Cardiac muscle cell (in vitro differentiated cells and primary cell): Measurements from ENCODE around the gene FAM169A. TPM values are rescaled to one million over a fixed set of nuclear protein-coding genes. Genes with fewer than 3 reads are reported as not detected.
"Not testable (repeated sequence)": the region's sequence is repeated elsewhere in the genome, so short reads cannot be mapped to it uniquely, and the experiment has no call there.

Source experiments
- DNase-seq, 2 donors: peaks; one replicate each; pipeline versions ENCODE4 v3.0.0 to v3.0.0-alpha.2; 2010 to 2017; ENCODE audit warnings: low read depth in 1 of 2, low spot score in 1 of 2
- H3K27ac ChIP-seq: fragments of 200-600 bp; sonication (generic); 2 replicates; pipeline ENCODE4 v1.5.1; 2016
- H3K27me3 ChIP-seq: fragments of 200-600 bp; sonication (generic); 2 replicates; pipeline ENCODE4 v1.6.0; 2016; ENCODE audit warnings: control low read depth
- H3K36me3 ChIP-seq: fragments of 200-600 bp; sonication (generic); 2 replicates; pipeline ENCODE4 v1.5.1; 2016; ENCODE audit warnings: control low read depth
- H3K4me1 ChIP-seq: fragments of 200-600 bp; sonication (generic); 2 replicates; pipeline ENCODE4 v1.8.1; 2017; ENCODE audit warnings: low read depth, mild to moderate bottlenecking, mixed run types
- H3K4me3 ChIP-seq: fragments of 200-600 bp; sonication (generic); 2 replicates; pipeline ENCODE4 v1.5.1; 2016; ENCODE audit warnings: mild to moderate bottlenecking
- H3K9me3 ChIP-seq: fragments of 200-600 bp; sonication (generic); 2 replicates; pipeline ENCODE4 v1.5.1; 2017; ENCODE audit warnings: low read depth, mild to moderate bottlenecking, control low read depth
- CTCF ChIP-seq: IDR thresholded peaks from 2 replicates; pipeline ENCODE4 v1.5.1; 2012; ENCODE audit warnings: low read depth, mild to moderate bottlenecking, low read length
- polyA plus RNA-seq: library from polyadenylated mRNA; unstranded; fragments of >200 nt; fragmentation: Nextera tagmentation; extraction: Ambion mirVana; gene quantifications from 2 replicates; pipeline ENCODE4 v1.2.1, GENCODE V29; 2016
- total RNA-seq: library from RNA; depleted of rRNA; stranded (reverse); fragments of >200 nt; gene quantifications from 2 replicates; pipeline ENCODE4 v1.2.3, GENCODE V29; 2016

Gene FAM169A
- total and polyA plus RNA-seq, 2 experiments from 2014 or later, result 6.1 to 28.7 TPM

DNA sequence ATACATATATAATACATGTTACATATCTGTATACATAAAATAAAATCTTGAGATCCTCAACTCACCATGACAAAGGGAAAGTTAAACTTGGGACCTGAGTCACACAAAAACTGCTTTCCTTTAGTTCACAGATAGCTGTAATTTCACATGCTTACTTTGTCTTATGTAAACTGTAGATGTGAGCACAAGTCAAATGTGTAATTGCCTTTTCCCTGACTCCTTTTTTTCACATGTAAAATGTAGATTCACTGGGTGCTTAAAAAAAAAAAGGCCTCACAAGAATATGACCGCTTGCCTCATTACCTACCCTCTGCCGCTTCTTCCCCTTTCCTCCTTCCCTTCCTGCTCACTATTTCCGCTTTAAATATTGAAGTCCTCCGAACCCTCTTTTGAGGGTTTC, 21.9 kb upstream of the FAM169A start:
- H3K9me3 ChIP-seq, result no peaks in the 10 kb centered on the region
- H3K4me3 ChIP-seq, result no peak overlapping the region
- no peak for TF ChIP-seq CTCF
- H3K4me1 ChIP-seq, result no peaks in the 10 kb centered on the region
- no peaks in the 10 kb centered on the region for H3K27me3 ChIP-seq
- H3K27ac ChIP-seq, result no peak overlapping the region
- H3K36me3 ChIP-seq, result no peaks in the 10 kb centered on the region
- DNase-seq, result no peak

DNA sequence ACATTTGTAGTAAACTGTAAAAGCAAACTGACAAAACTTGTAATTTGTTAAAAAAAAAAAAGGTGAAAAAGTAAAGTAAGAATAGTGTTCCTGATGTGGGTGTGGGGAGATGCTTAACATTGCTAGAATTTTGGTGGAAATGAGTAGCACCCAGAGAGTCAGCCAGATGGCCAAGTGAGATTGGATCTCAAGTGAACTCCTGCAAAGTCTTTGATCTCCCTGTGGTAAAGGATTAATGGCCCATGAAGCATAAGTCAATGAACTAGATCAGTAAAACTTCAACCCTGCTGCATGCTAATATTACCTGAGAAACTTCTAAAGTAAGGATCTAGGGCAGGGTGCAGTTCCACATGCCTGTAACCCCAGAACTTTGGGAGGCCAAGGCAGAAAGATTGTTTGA, 19.0 kb upstream of the FAM169A start:
- no peaks in the 10 kb centered on the region for H3K36me3 ChIP-seq
- no peak for DNase-seq

GRCh38 chr5:74882379-74883134, 16.4 kb upstream of the FAM169A start:
- not testable (repeated sequence) for H3K4me3 ChIP-seq, H3K9me3 ChIP-seq, H3K27me3 ChIP-seq, H3K27ac ChIP-seq, H3K36me3 ChIP-seq, DNase-seq, H3K4me1 ChIP-seq

More for the DNA sequence above, 19.0 kb upstream of the FAM169A start:
- H3K27ac ChIP-seq, result no peak overlapping the region
- no peak for TF ChIP-seq CTCF
- H3K9me3 ChIP-seq, result no peaks in the 10 kb centered on the region
- H3K27me3 ChIP-seq, result no peaks in the 10 kb centered on the region
- H3K4me3 ChIP-seq, result no peak overlapping the region
- no peaks in the 10 kb centered on the region for H3K4me1 ChIP-seq

- no peaks in the 10 kb centered on the region for H3K27me3 ChIP-seq
- TF ChIP-seq CTCF, result no peak
These were observed 11.6 kb upstream of the FAM169A start for GRCh38 chr5:74877624-74878304.

DNA sequence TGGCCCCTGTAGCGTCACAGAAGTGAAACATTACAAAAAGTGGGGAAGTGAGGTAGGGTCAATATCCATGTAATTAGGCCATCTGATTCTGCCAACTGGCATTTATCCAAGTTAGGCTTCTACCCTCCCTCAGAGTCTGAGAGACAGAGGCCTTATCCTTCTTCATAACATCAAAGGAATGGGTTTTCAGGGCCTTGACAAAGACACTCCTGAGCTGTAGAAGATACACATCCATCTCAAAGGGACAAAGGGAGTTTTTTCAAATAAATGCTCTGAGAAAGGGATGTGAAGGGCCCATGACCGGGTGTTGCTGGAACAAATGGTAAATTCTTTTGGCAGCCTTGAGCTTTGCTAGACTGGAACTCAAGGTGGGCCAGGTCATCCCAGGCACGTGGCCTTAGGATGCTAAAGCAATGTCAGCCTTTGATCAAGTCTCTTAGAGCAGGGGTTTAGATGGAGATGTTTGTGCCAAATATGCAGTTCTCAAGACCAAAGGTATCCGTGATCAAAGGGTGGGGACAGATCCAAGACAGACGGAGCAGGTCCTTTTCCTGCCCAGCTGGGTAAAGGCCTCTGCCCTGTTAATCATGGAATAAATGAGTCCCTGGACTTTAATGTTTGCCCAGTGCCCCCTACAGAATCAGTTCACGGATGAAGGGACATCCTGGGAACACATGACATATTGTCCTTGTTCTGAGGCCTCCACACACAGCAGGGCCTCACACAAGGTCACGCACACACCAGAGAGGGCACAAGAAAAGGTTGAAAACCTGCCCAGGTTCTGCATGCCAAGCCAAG, 10.0 kb upstream of the FAM169A start:
- no peaks in the 10 kb centered on the region for H3K9me3 ChIP-seq
- no peak for DNase-seq
- TF ChIP-seq CTCF, result no peak
- no peak overlapping the region for H3K27ac ChIP-seq
- H3K4me3 ChIP-seq, result no peak overlapping the region
- no peaks in the 10 kb centered on the region for H3K36me3 ChIP-seq
- H3K27me3 ChIP-seq, result no peaks in the 10 kb centered on the region
- H3K4me1 ChIP-seq, result no peaks in the 10 kb centered on the region

More at GRCh38 chr5:74877624-74878304, 11.6 kb upstream of the FAM169A start:
- Histone ChIP-seq H3K27ac (no peak overlapping the region), H3K4me1 (no peaks in the 10 kb centered on the region), H3K36me3 (no peaks in the 10 kb centered on the region), H3K4me3 (no peak overlapping the region), H3K9me3 (no peaks in the 10 kb centered on the region)
- DNase-seq, result no peak
